ENCODE results near the gene IL17RE. TPM values are rescaled to one million over a fixed set of nuclear protein-coding genes. Genes with fewer than 3 reads are reported as not detected.

Gene IL17RE
- total and polyA plus RNA-seq, 2 of the 13 experiments (the other 11 are each of a cell fraction or from before 2014, with no cell fraction given), result 14.5 to 24.1 TPM

GRCh38 chr3:9902372-9903237 is at the start of gene IL17RE (continued):
- TF ChIP-seq SMARCC2 (IDR thresholded peaks at IDR 0.05), result no peak
- TF ChIP-seq ZNF512 (CRISPR knock-in tag; IDR thresholded peaks at IDR 0.05), result no peak
- TF ChIP-seq ZBTB46 (CRISPR knock-in tag; IDR thresholded peaks at IDR 0.05; ENCODE audit: borderline replicate concordance), result no peak
- TF ChIP-seq ZNF382 (CRISPR knock-in tag; IDR thresholded peaks at IDR 0.05; ENCODE audit: borderline replicate concordance), result no peak
- no peak for TF ChIP-seq TBL1XR1 (IDR thresholded peaks at IDR 0.05; ENCODE audit: borderline replicate concordance, low read length, partially characterized antibody)
- TF ChIP-seq CHD2 (IDR thresholded peaks at IDR 0.05; ENCODE audit: low read depth, low read length), result no peak
- no peak for TF ChIP-seq ZNF547 (CRISPR knock-in tag; IDR thresholded peaks at IDR 0.05)
- TF ChIP-seq ZNF10 (CRISPR knock-in tag; IDR thresholded peaks at IDR 0.05; ENCODE audit: borderline replicate concordance, low read depth), result no peak
- no peak for TF ChIP-seq ZNF75D (CRISPR knock-in tag; IDR thresholded peaks at IDR 0.05; ENCODE audit: borderline replicate concordance)
- 0 out of 2 replicates have a peak, but pooled peaks have one; percentile 70 for TF ChIP-seq SRY (CRISPR knock-in tag; IDR thresholded peaks at IDR 0.05)
- no peak for TF ChIP-seq ZMYM3 (CRISPR knock-in tag; IDR thresholded peaks at IDR 0.05)
- no peak for TF ChIP-seq GATA4 (IDR thresholded peaks at IDR 0.05; ENCODE audit: borderline replicate concordance, low read depth)
- TF ChIP-seq ATF4 (CRISPR knock-in tag; IDR thresholded peaks at IDR 0.05), result no peak
- no peak for TF ChIP-seq RBAK (CRISPR knock-in tag; IDR thresholded peaks at IDR 0.05)
- no peak for TF ChIP-seq ZNF740 (CRISPR knock-in tag; IDR thresholded peaks at IDR 0.05)
- no peak for TF ChIP-seq ZNF326 (CRISPR knock-in tag; IDR thresholded peaks at IDR 0.05; ENCODE audit: borderline replicate concordance)
- no peak for TF ChIP-seq ZBTB10 (CRISPR knock-in tag; IDR thresholded peaks at IDR 0.05; ENCODE audit: borderline replicate concordance)
- no peak for TF ChIP-seq HHEX (CRISPR knock-in tag; IDR thresholded peaks at IDR 0.05)
- no peak for TF ChIP-seq ZMAT3 (CRISPR knock-in tag; conservative IDR thresholded peaks at IDR 0.05)
- TF ChIP-seq ZNF18 (CRISPR knock-in tag; IDR thresholded peaks at IDR 0.05; ENCODE audit: insufficient replicate concordance), result no peak

Measured in HepG2 (cell line).